ENCODE measurements around the gene RNGTT.

RNGTT gene

DNA sequence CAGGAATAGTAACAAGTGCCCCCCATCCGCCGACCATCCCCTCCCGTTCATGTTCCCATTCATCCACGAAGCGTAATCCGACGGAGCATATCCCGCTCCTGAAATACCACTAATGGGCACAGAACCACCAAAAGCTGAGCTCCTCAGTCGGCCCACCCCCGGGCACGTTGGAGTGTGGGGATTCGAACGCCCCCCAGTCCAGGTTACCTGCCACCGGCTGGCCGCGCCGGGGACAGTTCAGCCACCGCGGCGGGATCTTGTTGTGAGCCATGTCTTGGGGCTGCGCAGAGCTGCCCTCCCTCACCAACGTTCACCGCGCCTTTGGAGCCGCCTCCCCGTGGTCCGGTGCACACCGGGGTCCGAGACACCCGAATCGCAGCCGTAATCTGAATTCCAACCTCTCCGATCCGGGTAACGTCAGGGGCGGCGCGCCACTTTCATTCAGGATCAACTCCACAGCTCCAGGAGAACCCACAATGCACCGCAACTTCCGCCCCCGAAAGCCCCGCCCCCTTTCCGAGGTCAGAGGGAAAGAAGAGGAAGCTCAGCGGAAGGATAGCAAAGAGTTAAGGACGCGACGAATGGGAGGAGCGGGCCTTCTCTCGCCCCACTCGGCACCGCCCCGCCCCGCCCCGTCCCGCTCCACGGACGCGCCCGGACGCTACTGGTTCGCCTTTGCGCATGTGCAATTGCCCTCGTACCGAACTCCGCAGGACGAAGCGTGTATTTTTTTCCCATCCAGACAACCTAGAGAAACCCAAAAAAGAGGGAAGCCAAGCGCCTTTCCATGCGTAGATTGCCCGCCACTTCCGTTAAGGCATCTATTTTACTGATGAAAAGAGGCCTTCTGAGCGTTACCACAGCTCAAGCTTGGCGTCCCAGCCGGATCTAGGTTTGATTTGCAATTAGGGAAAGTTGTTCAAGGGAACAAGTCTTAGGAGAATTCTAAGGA lies at the start of gene RNGTT:
RNGTT (minus strand) TSS at position 480 of the 952 bp plus-strand sequence; CDS start at position 271, 209 bp downstream.
- no peak for TF ChIP-seq EZH2phosphoT487 (IDR thresholded peaks at IDR 0.05; ENCODE audit: borderline replicate concordance)
- TF ChIP-seq, protein P1, sequence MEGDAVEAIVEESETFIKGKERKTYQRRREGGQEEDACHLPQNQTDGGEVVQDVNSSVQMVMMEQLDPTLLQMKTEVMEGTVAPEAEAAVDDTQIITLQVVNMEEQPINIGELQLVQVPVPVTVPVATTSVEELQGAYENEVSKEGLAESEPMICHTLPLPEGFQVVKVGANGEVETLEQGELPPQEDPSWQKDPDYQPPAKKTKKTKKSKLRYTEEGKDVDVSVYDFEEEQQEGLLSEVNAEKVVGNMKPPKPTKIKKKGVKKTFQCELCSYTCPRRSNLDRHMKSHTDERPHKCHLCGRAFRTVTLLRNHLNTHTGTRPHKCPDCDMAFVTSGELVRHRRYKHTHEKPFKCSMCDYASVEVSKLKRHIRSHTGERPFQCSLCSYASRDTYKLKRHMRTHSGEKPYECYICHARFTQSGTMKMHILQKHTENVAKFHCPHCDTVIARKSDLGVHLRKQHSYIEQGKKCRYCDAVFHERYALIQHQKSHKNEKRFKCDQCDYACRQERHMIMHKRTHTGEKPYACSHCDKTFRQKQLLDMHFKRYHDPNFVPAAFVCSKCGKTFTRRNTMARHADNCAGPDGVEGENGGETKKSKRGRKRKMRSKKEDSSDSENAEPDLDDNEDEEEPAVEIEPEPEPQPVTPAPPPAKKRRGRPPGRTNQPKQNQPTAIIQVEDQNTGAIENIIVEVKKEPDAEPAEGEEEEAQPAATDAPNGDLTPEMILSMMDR (conservative IDR thresholded peaks at IDR 0.05; ENCODE audit: low read length) = peak; percentile 19; the same call in 1 of the 2 replicates
- Histone ChIP-seq H3K79me2 (ENCODE audit: insufficient read depth, low read length) (peaks cover 58% of the 10 kb centered on the region), H3K9me2 (replicated peaks; ENCODE audit: low read depth, low read length) (no peaks in the 10 kb centered on the region), H3K4me3 (ENCODE audit: low read length, poor library complexity, severe bottlenecking) (peak within 1 kb of the TSS; percentile 99), H3K27me3 (ENCODE audit: insufficient read depth, low read length, poor library complexity, severe bottlenecking) (no peaks in the 10 kb centered on the region), H3K4me1 (ENCODE audit: insufficient read depth, low read length, poor library complexity, severe bottlenecking) (peaks cover 46% of the 10 kb centered on the region), H3K36me3 (ENCODE audit: insufficient read depth, low read length) (no peaks in the 10 kb centered on the region), H4K20me1 (ENCODE audit: insufficient read depth, low read length, poor library complexity, severe bottlenecking) (peaks cover 34% of the 10 kb centered on the region), H3K9me3 (ENCODE audit: insufficient read depth, low read depth, low read length) (no peaks in the 10 kb centered on the region), H3F3A (ENCODE audit: low read depth) (no peaks in the 10 kb centered on the region), H2AFZ (ENCODE audit: low read length) (peak within 1 kb of the TSS; percentile 98), H3K9ac (ENCODE audit: low read depth, low read length, poor library complexity, severe bottlenecking) (peak within 1 kb of the TSS; percentile 83), H3K4me2 (ENCODE audit: low read depth, low read length, poor library complexity, severe bottlenecking) (peak within 1 kb of the TSS; percentile 93)

DNA sequence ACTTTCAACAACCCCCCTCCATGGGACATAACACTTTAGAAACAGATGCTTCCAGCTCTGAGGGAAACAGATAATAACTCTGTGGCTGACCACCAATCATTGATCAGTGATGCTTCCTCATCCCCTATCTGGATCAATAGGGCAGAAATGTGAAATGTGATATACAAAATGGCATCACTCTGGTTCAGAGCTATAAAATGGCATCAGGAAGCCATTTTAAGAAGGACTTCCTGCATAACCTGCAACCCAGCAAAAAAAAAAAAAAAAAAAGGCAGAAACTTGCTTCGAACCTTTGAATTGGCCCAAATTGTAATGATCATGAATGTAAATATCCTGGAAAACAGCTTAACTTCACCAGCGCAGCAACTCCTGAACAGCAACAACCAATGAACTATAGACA lies 48.0 kb upstream of the RNGTT start:
- Histone ChIP-seq H3K4me1 (ENCODE audit: insufficient read depth, low read length, poor library complexity, severe bottlenecking) (no peaks in the 10 kb centered on the region), H3F3A (ENCODE audit: low read depth) (no peaks in the 10 kb centered on the region), H3K9ac (ENCODE audit: low read depth, low read length, poor library complexity, severe bottlenecking) (no peak overlapping the region), H2AFZ (ENCODE audit: low read length) (peak overlapping the region; percentile 34), H3K4me3 (ENCODE audit: low read length, poor library complexity, severe bottlenecking) (no peak overlapping the region), H3K9me3 (ENCODE audit: insufficient read depth, low read depth, low read length) (no peaks in the 10 kb centered on the region), H3K36me3 (ENCODE audit: insufficient read depth, low read length) (no peaks in the 10 kb centered on the region), H3K79me2 (ENCODE audit: insufficient read depth, low read length) (no peaks in the 10 kb centered on the region), H3K4me2 (ENCODE audit: low read depth, low read length, poor library complexity, severe bottlenecking) (no peak overlapping the region), H4K20me1 (ENCODE audit: insufficient read depth, low read length, poor library complexity, severe bottlenecking) (no peaks in the 10 kb centered on the region), H3K27me3 (ENCODE audit: insufficient read depth, low read length, poor library complexity, severe bottlenecking) (no peaks in the 10 kb centered on the region), H3K9me2 (replicated peaks; ENCODE audit: low read depth, low read length) (no peaks in the 10 kb centered on the region)
- no peak for TF ChIP-seq EZH2phosphoT487 (IDR thresholded peaks at IDR 0.05; ENCODE audit: borderline replicate concordance)
- TF ChIP-seq, protein P1 (conservative IDR thresholded peaks at IDR 0.05; ENCODE audit: low read length) = no peak

DNA sequence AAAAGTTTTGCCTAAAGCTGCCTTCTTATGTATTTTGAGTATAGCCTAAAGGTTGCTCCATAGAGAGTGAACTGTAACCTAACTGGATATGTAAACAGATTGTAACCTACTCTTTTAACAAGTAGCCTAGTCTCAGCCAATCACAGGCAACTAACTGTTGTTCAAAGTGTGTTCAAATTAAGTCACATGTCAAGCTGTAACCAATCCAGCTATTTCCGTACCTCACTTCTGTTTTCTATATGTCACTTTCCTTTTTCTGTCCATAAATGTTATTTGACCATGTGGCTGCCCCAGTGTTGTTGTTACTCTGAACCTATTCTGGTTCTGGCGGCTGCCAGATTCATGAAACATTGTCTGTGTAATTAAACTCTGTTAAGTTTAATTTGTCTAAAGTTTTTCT lies 47.4 kb upstream of the RNGTT start:
- no peaks in the 10 kb centered on the region for H3K4me1 ChIP-seq (ENCODE audit: insufficient read depth, low read length, poor library complexity, severe bottlenecking)
- H3K36me3 ChIP-seq (ENCODE audit: insufficient read depth, low read length) = no peaks in the 10 kb centered on the region
- no peaks in the 10 kb centered on the region for H3F3A ChIP-seq (ENCODE audit: low read depth)
- TF ChIP-seq, protein P1 (conservative IDR thresholded peaks at IDR 0.05; ENCODE audit: low read length) = no peak
- no peak for TF ChIP-seq EZH2phosphoT487 (IDR thresholded peaks at IDR 0.05; ENCODE audit: borderline replicate concordance)
- H3K27me3 ChIP-seq (ENCODE audit: insufficient read depth, low read length, poor library complexity, severe bottlenecking) = no peaks in the 10 kb centered on the region
- H3K9me2 ChIP-seq (replicated peaks; ENCODE audit: low read depth, low read length) = no peaks in the 10 kb centered on the region
- H3K9me3 ChIP-seq (ENCODE audit: insufficient read depth, low read depth, low read length) = no peaks in the 10 kb centered on the region
- H4K20me1 ChIP-seq (ENCODE audit: insufficient read depth, low read length, poor library complexity, severe bottlenecking) = no peaks in the 10 kb centered on the region
- no peak overlapping the region for H3K4me2 ChIP-seq (ENCODE audit: low read depth, low read length, poor library complexity, severe bottlenecking)
- H3K9ac ChIP-seq (ENCODE audit: low read depth, low read length, poor library complexity, severe bottlenecking) = no peak overlapping the region
- H3K79me2 ChIP-seq (ENCODE audit: insufficient read depth, low read length) = no peaks in the 10 kb centered on the region
- no peak overlapping the region for H3K4me3 ChIP-seq (ENCODE audit: low read length, poor library complexity, severe bottlenecking)
- H2AFZ ChIP-seq (ENCODE audit: low read length) = peak overlapping the region; percentile 34

Measured in Loucy (cell line).